Mammary epithelial cell (primary cell): ENCODE measurements around the gene SNX1.
A peak's percentile ranks its signal among the peaks of the same experiment; 100 is the strongest.

Source experiments
- EZH2 ChIP-seq: IDR thresholded peaks from 2 replicates; pipeline ENCODE4 v1.6.1; 2012; ENCODE audit warnings: low read length, inconsistent platforms, borderline replicate concordance
- TF ChIP-seq, protein P1 (sequence below), 2 donors: IDR thresholded peaks in 1 of 2; conservative IDR thresholded peaks in 1 of 2; 2 replicates each; pipeline ENCODE4 v1.5.1; 2011 to 2012; ENCODE audit warnings: inconsistent platforms in 2 of 2, low read length in 2 of 2, mild to moderate bottlenecking in 2 of 2, control low read depth in 1 of 2, low read depth in 1 of 2; ENCODE audit not compliant: insufficient read depth in 1 of 2; ENCODE audit errors: extremely low read depth in 1 of 2

DNA sequence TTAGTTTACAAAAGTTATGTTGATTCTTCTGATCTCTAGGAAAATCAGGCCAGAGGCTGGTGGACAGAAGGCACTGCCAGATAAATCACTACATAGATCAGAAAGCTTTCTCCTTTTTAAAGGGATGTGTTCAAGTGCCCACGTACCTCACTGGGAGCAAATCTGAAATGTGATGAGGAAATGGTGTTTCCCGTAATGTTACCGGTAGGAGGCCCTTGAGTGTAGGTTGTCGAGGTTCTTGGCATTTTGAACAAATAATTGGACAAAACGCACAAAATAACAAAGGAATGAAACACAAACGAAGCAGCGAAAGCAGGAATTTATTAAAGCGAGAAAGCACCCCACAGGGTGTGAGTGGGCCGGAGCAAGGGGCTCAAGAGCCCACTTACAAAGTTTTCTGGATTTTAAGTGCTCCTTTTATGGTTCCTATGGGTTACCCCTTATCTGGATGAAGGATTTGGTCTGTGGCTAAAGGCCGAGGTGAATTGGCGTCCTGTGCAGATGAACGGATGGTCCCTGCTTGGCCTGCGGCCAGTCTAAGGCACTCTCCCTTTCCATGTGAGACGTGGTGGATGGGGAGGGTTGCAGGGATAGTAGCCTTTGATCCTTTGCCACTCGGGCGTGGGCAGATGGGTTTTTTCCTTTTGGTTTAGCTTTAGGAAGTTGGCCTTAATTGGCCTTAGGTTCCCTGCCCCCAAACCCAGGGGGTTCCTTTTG is 1.0 kb downstream of the SNX1 start:
- TF ChIP-seq EZH2: no peak
- TF ChIP-seq, protein P1, sequence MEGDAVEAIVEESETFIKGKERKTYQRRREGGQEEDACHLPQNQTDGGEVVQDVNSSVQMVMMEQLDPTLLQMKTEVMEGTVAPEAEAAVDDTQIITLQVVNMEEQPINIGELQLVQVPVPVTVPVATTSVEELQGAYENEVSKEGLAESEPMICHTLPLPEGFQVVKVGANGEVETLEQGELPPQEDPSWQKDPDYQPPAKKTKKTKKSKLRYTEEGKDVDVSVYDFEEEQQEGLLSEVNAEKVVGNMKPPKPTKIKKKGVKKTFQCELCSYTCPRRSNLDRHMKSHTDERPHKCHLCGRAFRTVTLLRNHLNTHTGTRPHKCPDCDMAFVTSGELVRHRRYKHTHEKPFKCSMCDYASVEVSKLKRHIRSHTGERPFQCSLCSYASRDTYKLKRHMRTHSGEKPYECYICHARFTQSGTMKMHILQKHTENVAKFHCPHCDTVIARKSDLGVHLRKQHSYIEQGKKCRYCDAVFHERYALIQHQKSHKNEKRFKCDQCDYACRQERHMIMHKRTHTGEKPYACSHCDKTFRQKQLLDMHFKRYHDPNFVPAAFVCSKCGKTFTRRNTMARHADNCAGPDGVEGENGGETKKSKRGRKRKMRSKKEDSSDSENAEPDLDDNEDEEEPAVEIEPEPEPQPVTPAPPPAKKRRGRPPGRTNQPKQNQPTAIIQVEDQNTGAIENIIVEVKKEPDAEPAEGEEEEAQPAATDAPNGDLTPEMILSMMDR (conservative IDR thresholded peaks at IDR 0.05 in 1 of 2, IDR thresholded peaks at IDR 0.05 in 1 of 2; ENCODE audit: extremely low read depth in 1 of 2, insufficient read depth in 1 of 2, low read depth in 1 of 2, low read length in 2 of 2): peak; percentile 11 to 32
